HFF-Myc (cell line): Measurements from ENCODE around the gene SLC25A12.
A peak's percentile ranks its signal among the peaks of the same experiment; 100 is the strongest.

Experiments used
- DNase-seq: peaks from one replicate; pipeline ENCODE4 v3.0.0-alpha.2; 2011; ENCODE audit warnings: low read depth; ENCODE audit errors: extremely low read depth
- H3K4me3 ChIP-seq: replicated peaks from 2 replicates; pipeline ENCODE4 v1.5.1; 2011; ENCODE audit warnings: low read depth, mild to moderate bottlenecking, control low read depth, low read length
- CTCF ChIP-seq: IDR thresholded peaks from 2 replicates; pipeline ENCODE4 v1.5.1; 2012; ENCODE audit warnings: mild to moderate bottlenecking, low read depth, low read length, control low read depth; ENCODE audit errors: missing control alignments

Gene SLC25A12

GRCh38 chr2:171836146-171836910 is 57.7 kb downstream of the SLC25A12 start:
- no peak overlapping the region for H3K4me3 ChIP-seq
- DNase-seq = peak; percentile 2
- TF ChIP-seq CTCF = no peak

- TF ChIP-seq CTCF = no peak
- no peak for DNase-seq
- H3K4me3 ChIP-seq = no peak overlapping the region
These were observed 58.7 kb downstream of the SLC25A12 start for GRCh38 chr2:171835386-171835785.

GRCh38 chr2:171834286-171834685 is 59.8 kb downstream of the SLC25A12 start:
- TF ChIP-seq CTCF = no peak
- H3K4me3 ChIP-seq = no peak overlapping the region
- DNase-seq = no peak

- no peak overlapping the region for H3K4me3 ChIP-seq
- no peak for TF ChIP-seq CTCF
- DNase-seq = no peak
These were observed 61.6 kb downstream of the SLC25A12 start for GRCh38 chr2:171832489-171832888.

- TF ChIP-seq CTCF = no peak
These were observed 64.0 kb downstream of the SLC25A12 start for GRCh38 chr2:171830039-171830438.

GRCh38 chr2:171824086-171824485 is 70.0 kb downstream of the SLC25A12 start:
- DNase-seq = no peak
- no peak for TF ChIP-seq CTCF
- no peak overlapping the region for H3K4me3 ChIP-seq

More at GRCh38 chr2:171830039-171830438, 64.0 kb downstream of the SLC25A12 start:
- DNase-seq = no peak
- no peak overlapping the region for H3K4me3 ChIP-seq
